Bronchial epithelial cell (primary cell): ENCODE data around the gene CARD8. TPM values are rescaled to one million over a fixed set of nuclear protein-coding genes. Genes with fewer than 3 reads are reported as not detected.

ENCODE experiments used
- DNase-seq: peaks from one replicate; pipeline ENCODE4 v3.0.0-alpha.2; 2010; ENCODE audit warnings: low read depth
- FAIRE-seq: peaks from 2 replicates; lab custom pipeline; 2011; peaks lifted over from hg19 to GRCh38; lab: Jason Lieb, UNC
- H3K27me3 ChIP-seq: 2 replicates; pipeline ENCODE4 v1.5.1; 2011; ENCODE audit warnings: low read length; ENCODE audit not compliant: control insufficient read depth, insufficient read depth
- H3K36me3 ChIP-seq: 2 replicates; pipeline ENCODE4 v1.5.1; 2011; ENCODE audit warnings: low read length; ENCODE audit not compliant: control insufficient read depth, insufficient read depth
- H3K4me3 ChIP-seq: 2 replicates; pipeline ENCODE4 v1.5.1; 2011; ENCODE audit warnings: mild to moderate bottlenecking, low read depth, low read length, control low read depth
- total RNA-seq: library from RNA; depleted of rRNA; stranded (reverse); fragments of >200 nt; gene quantifications from 2 replicates; pipeline ENCODE4 v1.2.1, GENCODE V29; 2014
- TF ChIP-seq, protein P1 (sequence below): IDR thresholded peaks from 2 replicates; pipeline ENCODE4 v1.5.1; 2011; ENCODE audit warnings: mild to moderate bottlenecking, moderate library complexity, low read length, control low read depth, inconsistent platforms; ENCODE audit not compliant: insufficient read depth, severe bottlenecking

CARD8 gene
- total RNA-seq, result 2.1 and 3.5 TPM in 2 replicates

GRCh38 chr19:48255376-48256303 lies at the start of gene CARD8:
TSS of gene CARD8 (minus strand) at chr19:48255912. CDS start at chr19:48241020, 14,892 bp downstream.
- DNase-seq (peak; percentile 77), FAIRE-seq (no peak)
- Histone ChIP-seq H3K36me3 (no peaks in the 10 kb centered on the region), H3K27me3 (no peaks in the 10 kb centered on the region), H3K4me3 (peak within 1 kb of the TSS; percentile 68)
- TF ChIP-seq, protein P1, sequence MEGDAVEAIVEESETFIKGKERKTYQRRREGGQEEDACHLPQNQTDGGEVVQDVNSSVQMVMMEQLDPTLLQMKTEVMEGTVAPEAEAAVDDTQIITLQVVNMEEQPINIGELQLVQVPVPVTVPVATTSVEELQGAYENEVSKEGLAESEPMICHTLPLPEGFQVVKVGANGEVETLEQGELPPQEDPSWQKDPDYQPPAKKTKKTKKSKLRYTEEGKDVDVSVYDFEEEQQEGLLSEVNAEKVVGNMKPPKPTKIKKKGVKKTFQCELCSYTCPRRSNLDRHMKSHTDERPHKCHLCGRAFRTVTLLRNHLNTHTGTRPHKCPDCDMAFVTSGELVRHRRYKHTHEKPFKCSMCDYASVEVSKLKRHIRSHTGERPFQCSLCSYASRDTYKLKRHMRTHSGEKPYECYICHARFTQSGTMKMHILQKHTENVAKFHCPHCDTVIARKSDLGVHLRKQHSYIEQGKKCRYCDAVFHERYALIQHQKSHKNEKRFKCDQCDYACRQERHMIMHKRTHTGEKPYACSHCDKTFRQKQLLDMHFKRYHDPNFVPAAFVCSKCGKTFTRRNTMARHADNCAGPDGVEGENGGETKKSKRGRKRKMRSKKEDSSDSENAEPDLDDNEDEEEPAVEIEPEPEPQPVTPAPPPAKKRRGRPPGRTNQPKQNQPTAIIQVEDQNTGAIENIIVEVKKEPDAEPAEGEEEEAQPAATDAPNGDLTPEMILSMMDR, result no peak

DNA sequence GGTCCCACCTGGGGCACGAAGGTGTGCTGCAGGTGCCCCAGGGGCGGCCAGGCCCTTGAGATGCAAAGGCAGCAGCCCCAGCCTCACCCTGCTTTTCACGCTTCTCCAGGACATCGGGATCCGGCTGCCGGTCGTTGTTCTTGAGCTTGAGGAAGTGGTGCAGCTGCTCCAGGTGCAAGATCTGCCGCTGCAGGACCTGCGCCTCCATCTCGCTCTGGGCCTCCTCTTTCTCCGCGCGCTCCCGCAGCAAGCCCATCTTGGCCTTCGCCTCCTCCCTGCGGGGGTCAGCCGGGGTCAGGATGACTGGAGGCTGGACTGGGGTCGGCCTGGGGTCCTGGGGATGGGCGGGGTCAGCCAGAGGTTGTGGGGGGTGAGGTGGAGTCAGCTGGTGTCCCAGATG lies 48.2 kb upstream of the CARD8 start:
- Histone ChIP-seq H3K36me3 (no peaks in the 10 kb centered on the region), H3K4me3 (no peak overlapping the region), H3K27me3 (no peaks in the 10 kb centered on the region)
- no peak for DNase-seq
- FAIRE-seq, result no peak
- TF ChIP-seq, protein P1, result no peak

DNA sequence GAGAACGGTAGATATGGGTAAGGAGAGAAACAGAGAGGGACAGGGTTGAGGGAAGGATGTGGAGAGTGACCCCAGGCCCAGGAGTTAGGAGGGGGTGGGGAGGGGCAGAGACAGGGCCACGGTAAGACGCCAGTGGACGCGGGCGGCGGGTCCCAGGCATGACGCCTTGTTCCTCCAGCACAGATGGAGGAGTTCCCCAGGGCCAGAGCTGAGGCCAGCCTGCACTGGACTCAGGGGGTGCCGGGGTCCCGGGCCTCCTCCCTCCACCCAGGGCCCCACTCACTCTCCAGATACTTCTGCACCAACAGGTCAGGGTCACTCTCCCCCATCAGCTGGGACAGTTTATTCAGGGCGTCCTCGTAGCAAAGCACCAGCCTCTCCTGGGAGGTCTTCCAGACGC lies 47.7 kb upstream of the CARD8 start:
- DNase-seq, result no peak
- FAIRE-seq, result no peak
- TF ChIP-seq, protein P1, result no peak
- no peak overlapping the region for H3K4me3 ChIP-seq
- H3K36me3 ChIP-seq, result no peaks in the 10 kb centered on the region
- no peaks in the 10 kb centered on the region for H3K27me3 ChIP-seq

GRCh38 chr19:48302600-48302959 lies 46.9 kb upstream of the CARD8 start:
- TF ChIP-seq, protein P1, result no peak
- no peak for FAIRE-seq

GRCh38 chr19:48301886-48302599 lies 46.3 kb upstream of the CARD8 start:
- Histone ChIP-seq H3K27me3 (no peaks in the 10 kb centered on the region), H3K4me3 (no peak overlapping the region), H3K36me3 (no peaks in the 10 kb centered on the region)
- TF ChIP-seq, protein P1, result no peak
- FAIRE-seq (peak; percentile 40), DNase-seq (no peak)

More at GRCh38 chr19:48302600-48302959, 46.9 kb upstream of the CARD8 start:
- Histone ChIP-seq H3K27me3 (no peaks in the 10 kb centered on the region), H3K4me3 (no peak overlapping the region), H3K36me3 (no peaks in the 10 kb centered on the region)
- DNase-seq, result no peak
